Kidney (tissue), 14 donors: ENCODE data around the gene SLF1. TPM values are rescaled to one million over a fixed set of nuclear protein-coding genes. Genes with fewer than 3 reads are reported as not detected.

Experiments
- DNase-seq, 5 donors: peaks; one replicate each; pipeline ENCODE4 v3.0.0-alpha.2; 2013 to 2020
- FAIRE-seq: peaks from 2 replicates; lab custom pipeline; 2012; peaks lifted over from hg19 to GRCh38; lab: Jason Lieb, UNC
- H3K27ac ChIP-seq, 2 donors: one replicate each; pipeline ENCODE4 v1.7.0; 2013; ENCODE audit warnings: low read depth in 2 of 2, low read length in 2 of 2, inconsistent platforms in 1 of 2
- H3K27me3 ChIP-seq: one replicate; pipeline ENCODE4 v1.7.1; 2013; ENCODE audit warnings: low read length, inconsistent platforms; ENCODE audit not compliant: control insufficient read depth, insufficient read depth
- H3K36me3 ChIP-seq, 3 donors: one replicate each; pipeline versions ENCODE4 v1.7.0 to v1.7.1; 2013; ENCODE audit warnings: low read length in 3 of 3, control low read depth in 1 of 3, inconsistent platforms in 1 of 3; ENCODE audit not compliant: insufficient read depth in 3 of 3, control insufficient read depth in 2 of 3
- H3K4me1 ChIP-seq, 3 donors: one replicate each; pipeline versions ENCODE4 v1.7.0 to v1.7.1; 2013; ENCODE audit warnings: low read length in 3 of 3, inconsistent platforms in 1 of 3, low read depth in 1 of 3; ENCODE audit not compliant: control insufficient read depth in 2 of 3, insufficient read depth in 2 of 3
- H3K4me3 ChIP-seq, 3 donors: one replicate each; pipeline versions ENCODE4 v1.7.0 to v1.8.1; 2013; ENCODE audit warnings: low read length in 3 of 3, control low read depth in 1 of 3, inconsistent platforms in 1 of 3
- H3K9ac ChIP-seq, 3 donors: one replicate each; pipeline versions ENCODE4 v1.7.0 to v1.7.1; 2013; ENCODE audit warnings: low read length in 3 of 3, control low read depth in 1 of 3, inconsistent platforms in 1 of 3
- H3K9me3 ChIP-seq, 3 donors: one replicate each; pipeline versions ENCODE4 v1.7.0 to v1.7.1; 2013; ENCODE audit warnings: low read length in 3 of 3, control low read depth in 1 of 3, inconsistent platforms in 1 of 3; ENCODE audit not compliant: control insufficient read depth in 2 of 3, insufficient read depth in 1 of 3
- intact Hi-C: fragments of 100-400 bp; cut with DNase I; formaldehyde crosslinking; loops from one replicate; pipeline ENCODE4 v1.11.1; 2022
- polyA plus RNA-seq: library from polyadenylated mRNA; stranded (reverse); fragments of 350-450 nt; fragmentation: Illumina TruSeq; extraction: RNeasy Lipid Tissue Mini Kit (QIAGEN cat#74804); gene quantifications from one replicate; pipeline ENCODE4 v1.2.3, GENCODE V29; 2014; ENCODE audit warnings: low read depth, low replicate concordance; ENCODE audit not compliant: insufficient read depth
- total RNA-seq: library from RNA; stranded (reverse); fragmentation: NEBNext Ultra II Directional; extraction: Animal tissue kit (Norgen Biotek cat#: 25700); gene quantifications from one replicate; pipeline ENCODE4 v1.2.1, GENCODE V29; 2021
- TF ChIP-seq, protein P1 (sequence below): IDR thresholded peaks from 3 replicates; pipeline ENCODE4 v1.5.1; 2012; ENCODE audit warnings: mild to moderate bottlenecking, moderate library complexity, borderline replicate concordance; ENCODE audit not compliant: insufficient read depth; ENCODE audit errors: extremely low read depth
- donor health status: control.
- donor health status: control.
- donor health status: control.
- donor health status: control.
- donor health status: control.
- donor health status: DM: yes; HTN: yes; CAD: no.
- donor health status: Normal renal cell carcinoma (clear cell type).

The SLF1 gene
- total and polyA plus RNA-seq, 2 donors from 2014 or later = 1.3 to 4.5 TPM

DNA sequence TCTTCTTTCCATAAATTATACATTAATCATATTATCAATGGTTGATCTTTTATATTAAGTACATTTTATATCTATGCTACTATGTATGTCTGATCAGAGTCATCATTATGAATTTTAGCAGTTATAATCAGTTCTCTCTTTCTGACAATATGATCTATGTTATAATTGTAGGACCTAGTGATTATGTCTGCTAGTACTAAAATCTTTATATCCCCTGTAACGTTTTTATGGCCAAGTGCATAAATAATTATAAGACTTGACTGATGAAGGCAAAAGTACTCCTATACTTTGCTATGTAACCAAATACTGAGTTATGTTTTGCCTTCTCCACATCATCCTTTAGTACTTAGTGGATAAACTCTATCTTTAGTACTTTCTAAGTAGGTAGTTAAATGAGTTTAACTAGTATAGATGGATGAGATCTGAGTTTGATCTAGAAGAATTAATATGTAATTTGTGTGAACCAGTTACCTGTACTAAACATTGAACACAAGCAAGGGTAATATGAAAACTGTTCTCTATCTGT, 75.4 kb downstream of the SLF1 start:
- no peak for FAIRE-seq
- no peak for DNase-seq
- Histone ChIP-seq H3K36me3 (no peaks in the 10 kb centered on the region), H3K4me1 (no peaks in the 10 kb centered on the region), H3K27ac (no peak overlapping the region), H3K9ac (no peak overlapping the region), H3K27me3 (no peaks in the 10 kb centered on the region), H3K4me3 (no peak overlapping the region), H3K9me3 (no peaks in the 10 kb centered on the region)
- intact Hi-C loops = no loop called here
- TF ChIP-seq, protein P1, sequence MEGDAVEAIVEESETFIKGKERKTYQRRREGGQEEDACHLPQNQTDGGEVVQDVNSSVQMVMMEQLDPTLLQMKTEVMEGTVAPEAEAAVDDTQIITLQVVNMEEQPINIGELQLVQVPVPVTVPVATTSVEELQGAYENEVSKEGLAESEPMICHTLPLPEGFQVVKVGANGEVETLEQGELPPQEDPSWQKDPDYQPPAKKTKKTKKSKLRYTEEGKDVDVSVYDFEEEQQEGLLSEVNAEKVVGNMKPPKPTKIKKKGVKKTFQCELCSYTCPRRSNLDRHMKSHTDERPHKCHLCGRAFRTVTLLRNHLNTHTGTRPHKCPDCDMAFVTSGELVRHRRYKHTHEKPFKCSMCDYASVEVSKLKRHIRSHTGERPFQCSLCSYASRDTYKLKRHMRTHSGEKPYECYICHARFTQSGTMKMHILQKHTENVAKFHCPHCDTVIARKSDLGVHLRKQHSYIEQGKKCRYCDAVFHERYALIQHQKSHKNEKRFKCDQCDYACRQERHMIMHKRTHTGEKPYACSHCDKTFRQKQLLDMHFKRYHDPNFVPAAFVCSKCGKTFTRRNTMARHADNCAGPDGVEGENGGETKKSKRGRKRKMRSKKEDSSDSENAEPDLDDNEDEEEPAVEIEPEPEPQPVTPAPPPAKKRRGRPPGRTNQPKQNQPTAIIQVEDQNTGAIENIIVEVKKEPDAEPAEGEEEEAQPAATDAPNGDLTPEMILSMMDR = no peak

DNA sequence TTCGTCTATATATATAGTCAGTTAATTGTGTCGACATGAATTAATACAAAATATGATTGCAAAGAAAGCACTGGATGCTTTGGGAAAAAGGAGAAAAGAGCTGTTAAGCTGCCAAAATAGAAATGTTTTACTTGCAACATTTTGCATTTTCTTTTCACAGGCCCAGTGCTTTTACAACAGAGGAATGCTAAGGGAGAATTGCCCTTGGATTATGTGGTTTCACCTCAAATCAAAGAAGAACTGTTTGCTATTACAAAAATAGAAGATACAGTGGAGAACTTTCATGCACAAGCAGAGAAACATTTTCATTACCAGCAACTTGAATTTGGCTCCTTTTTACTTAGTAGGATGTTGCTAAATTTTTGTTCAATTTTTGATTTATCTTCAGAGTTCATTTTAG, 76.2 kb downstream of the SLF1 start:
- Histone ChIP-seq H3K27ac (no peak overlapping the region), H3K4me1 (no peaks in the 10 kb centered on the region), H3K4me3 (no peak overlapping the region), H3K36me3 (no peaks in the 10 kb centered on the region), H3K9ac (no peak overlapping the region), H3K9me3 (no peaks in the 10 kb centered on the region), H3K27me3 (no peaks in the 10 kb centered on the region)
- no peak for FAIRE-seq
- intact Hi-C loops = no loop called here
- TF ChIP-seq, protein P1 = no peak
- DNase-seq = no peak

DNA sequence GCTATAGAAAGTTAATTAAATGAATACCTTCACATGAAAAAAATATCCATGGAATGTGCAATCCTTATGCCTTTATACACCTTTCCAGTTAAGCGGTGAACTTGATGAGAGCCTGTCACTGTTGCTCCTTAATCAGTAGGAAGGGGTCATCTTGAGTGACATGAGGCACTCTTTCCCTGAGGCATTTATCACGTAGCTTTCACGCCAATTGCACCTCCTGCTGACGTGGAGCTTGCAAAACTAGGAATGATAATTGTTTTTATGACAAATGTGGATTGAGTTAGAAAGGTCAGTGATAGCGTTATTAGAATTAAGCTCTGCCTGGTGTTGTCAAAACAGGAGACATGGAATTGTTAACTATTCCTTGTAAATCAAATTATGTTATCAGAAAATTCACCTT, 79.7 kb downstream of the SLF1 start:
- Histone ChIP-seq H3K27ac (no peak overlapping the region), H3K4me3 (no peak overlapping the region), H3K27me3 (no peaks in the 10 kb centered on the region), H3K36me3 (no peaks in the 10 kb centered on the region), H3K9me3 (no peaks in the 10 kb centered on the region), H3K4me1 (no peaks in the 10 kb centered on the region), H3K9ac (no peak overlapping the region)
- DNase-seq (no peak), FAIRE-seq (no peak)
- intact Hi-C loops = no loop called here
- TF ChIP-seq, protein P1 = no peak

- DNase-seq = no peak
- H3K4me3 ChIP-seq = no peak overlapping the region
- H3K9ac ChIP-seq = no peak overlapping the region
- H3K36me3 ChIP-seq = no peaks in the 10 kb centered on the region
- H3K9me3 ChIP-seq = no peaks in the 10 kb centered on the region
- FAIRE-seq = peak; percentile 62
- intact Hi-C loops = no loop called here
- no peak overlapping the region for H3K27ac ChIP-seq
- TF ChIP-seq, protein P1 = no peak
- no peaks in the 10 kb centered on the region for H3K27me3 ChIP-seq
- H3K4me1 ChIP-seq = no peaks in the 10 kb centered on the region
Measured at GRCh38 chr5:94699562-94699961, 81.1 kb downstream of the SLF1 start.
